ENCODE data around the gene KRT23.

DNA sequence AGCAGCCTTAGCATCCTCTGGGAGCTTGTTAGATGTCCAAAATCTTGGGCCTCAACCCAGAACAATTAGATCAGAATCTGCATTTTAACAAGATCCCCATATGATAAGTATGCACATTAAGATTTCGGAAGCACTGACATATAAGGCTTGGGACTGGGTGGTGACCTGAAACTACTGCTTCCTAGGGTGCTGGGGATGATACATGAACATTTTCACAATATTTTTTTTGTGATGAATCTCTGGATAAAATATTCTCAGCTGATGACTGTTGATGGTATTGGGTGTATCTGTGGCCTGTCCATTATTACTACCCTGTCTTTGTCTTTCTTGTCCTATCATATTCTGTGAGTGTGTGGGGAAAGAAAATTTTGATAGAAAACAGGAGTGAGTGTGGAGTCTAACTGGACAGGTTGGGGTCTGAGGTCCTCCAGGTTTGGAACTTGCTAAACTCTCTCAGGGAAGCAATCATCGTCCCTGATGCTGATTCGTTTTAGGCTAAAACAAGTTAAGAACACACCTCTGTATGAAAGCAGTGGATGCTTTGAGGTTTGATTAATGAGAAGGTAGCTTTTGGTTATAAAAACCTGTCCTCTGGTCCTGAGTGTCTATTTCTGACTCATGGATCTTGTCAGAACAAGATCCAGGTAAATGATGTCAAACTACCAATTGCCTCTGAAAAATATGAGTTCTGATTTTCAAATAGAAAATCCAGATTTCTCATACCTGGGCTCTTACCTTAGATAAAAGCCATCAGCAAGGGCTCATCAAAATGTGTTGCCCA, 23.2 kb downstream of the KRT23 start:
- TF ChIP-seq EP300 (IDR thresholded peaks at IDR 0.05) (no peak), POLR2A (IDR thresholded peaks at IDR 0.05) (no peak)
- TF ChIP-seq, protein P1, sequence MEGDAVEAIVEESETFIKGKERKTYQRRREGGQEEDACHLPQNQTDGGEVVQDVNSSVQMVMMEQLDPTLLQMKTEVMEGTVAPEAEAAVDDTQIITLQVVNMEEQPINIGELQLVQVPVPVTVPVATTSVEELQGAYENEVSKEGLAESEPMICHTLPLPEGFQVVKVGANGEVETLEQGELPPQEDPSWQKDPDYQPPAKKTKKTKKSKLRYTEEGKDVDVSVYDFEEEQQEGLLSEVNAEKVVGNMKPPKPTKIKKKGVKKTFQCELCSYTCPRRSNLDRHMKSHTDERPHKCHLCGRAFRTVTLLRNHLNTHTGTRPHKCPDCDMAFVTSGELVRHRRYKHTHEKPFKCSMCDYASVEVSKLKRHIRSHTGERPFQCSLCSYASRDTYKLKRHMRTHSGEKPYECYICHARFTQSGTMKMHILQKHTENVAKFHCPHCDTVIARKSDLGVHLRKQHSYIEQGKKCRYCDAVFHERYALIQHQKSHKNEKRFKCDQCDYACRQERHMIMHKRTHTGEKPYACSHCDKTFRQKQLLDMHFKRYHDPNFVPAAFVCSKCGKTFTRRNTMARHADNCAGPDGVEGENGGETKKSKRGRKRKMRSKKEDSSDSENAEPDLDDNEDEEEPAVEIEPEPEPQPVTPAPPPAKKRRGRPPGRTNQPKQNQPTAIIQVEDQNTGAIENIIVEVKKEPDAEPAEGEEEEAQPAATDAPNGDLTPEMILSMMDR (IDR thresholded peaks at IDR 0.05) = no peak
